ENCODE measurements around the gene CILP.
"Not testable (repeated sequence)": the region's sequence is repeated elsewhere in the genome, so short reads cannot be mapped to it uniquely, and the experiment has no call there.

CILP gene

DNA sequence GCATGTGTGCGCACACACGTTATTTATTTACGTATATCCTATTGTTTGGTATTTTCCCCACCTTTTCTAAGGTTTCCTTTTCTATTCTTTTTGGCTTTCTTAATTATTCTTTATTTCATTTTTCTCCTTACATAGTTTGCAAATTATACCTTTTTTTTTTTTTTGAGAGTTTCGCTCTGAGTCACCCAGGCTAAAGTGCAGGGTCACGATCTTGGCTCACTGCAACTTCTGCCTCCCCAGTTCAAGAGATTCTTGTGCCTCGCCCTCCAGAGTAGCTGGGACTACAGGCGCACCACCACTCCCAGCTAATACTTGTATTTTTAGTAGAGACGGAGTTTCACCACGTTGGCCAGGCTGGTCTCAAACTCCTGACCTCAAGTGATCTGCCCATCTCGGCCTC lies 20.0 kb upstream of the CILP start:
- in situ Hi-C loops (cut with MboI; ENCODE audit: low pct_unique_long_range_greater_than_20kb, low sequenced_read_pairs): no loop called here
- DNase-seq: no peak

DNA sequence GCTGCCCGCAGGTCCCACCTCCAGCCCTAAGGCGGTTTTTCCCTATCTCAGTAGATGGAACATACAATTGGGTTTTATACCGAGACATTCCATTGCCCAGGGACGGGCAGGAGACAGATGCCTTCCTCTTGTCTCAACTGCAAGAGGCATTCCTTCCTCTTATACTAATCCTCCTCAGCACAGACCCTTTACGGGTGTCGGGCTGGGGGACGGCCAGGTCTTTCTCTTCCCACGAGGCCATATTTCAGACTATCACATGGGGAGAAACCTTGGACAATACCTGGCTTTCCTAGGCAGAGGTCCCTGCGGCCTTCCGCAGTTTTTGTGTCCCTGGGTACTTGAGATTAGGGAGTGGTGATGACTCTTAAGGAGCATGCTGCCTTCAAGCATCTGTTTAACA lies 15.6 kb upstream of the CILP start:
- in situ Hi-C loops (cut with MboI; ENCODE audit: low pct_unique_long_range_greater_than_20kb, low sequenced_read_pairs); DNase-seq: not testable (repeated sequence)

DNA sequence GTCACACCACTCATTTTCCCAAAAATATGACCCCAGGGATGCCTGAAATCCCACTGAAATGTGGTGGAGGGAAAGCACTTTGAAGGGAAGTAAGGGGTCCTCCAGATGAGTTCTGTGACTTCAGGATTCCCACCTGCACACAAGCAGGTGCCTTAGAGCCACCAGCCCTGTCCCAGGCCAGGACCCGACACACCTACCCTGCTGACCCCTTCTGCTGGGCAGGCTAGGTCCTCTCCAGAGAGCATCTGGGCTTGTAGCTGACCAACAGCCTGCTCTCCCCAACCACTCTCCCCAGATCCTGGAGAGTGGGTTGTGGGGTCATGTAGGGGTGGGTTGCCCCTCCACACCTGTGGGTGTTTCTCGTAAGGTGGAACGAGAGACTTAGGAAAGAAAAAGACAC lies 14.9 kb upstream of the CILP start:
- no peak for DNase-seq
- in situ Hi-C loops (cut with MboI; ENCODE audit: low pct_unique_long_range_greater_than_20kb, low sequenced_read_pairs): no loop called here

DNA sequence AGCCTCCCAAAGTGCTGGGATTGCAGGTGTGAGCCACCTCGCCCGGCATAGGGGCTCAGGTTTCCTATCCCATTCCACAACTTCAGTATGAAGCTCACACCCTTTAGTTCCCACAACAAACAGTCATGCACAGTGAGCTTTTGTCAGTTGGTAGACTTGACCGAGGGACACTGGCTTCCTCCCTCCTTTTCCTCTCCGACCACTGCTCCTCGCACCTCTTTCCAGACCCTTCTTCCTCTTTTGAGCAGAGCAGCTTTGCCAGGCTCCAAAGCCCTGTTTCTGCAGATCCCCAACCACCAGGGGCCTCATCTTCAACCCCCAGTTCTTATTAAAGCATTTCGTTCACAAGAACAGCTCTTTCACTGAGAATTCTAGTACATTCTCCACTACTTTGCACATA lies 12.7 kb upstream of the CILP start:
- in situ Hi-C loops (cut with MboI; ENCODE audit: low pct_unique_long_range_greater_than_20kb, low sequenced_read_pairs): no loop called here
- DNase-seq: peak; percentile 78

DNA sequence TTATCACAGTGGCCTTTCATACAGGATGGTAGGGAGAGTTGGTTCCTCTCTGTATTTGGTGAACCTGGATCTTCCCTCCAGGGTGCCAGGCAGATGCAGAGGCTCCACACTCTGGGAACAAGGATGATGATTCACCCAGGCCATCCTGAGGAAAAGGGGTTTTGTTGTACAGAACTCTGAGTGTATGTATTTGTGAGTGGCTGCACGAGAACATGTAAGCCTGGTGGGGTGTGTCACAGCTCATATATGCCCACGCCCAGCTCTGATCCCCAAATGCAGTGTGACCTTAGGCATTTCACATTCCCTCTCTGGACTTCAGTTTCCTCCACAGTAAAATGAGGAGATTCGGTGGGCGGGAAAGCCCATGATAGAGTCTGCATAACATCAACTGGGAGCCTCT lies 11.6 kb upstream of the CILP start:
- in situ Hi-C loops (cut with MboI; ENCODE audit: low pct_unique_long_range_greater_than_20kb, low sequenced_read_pairs): no loop called here
- DNase-seq: no peak

DNA sequence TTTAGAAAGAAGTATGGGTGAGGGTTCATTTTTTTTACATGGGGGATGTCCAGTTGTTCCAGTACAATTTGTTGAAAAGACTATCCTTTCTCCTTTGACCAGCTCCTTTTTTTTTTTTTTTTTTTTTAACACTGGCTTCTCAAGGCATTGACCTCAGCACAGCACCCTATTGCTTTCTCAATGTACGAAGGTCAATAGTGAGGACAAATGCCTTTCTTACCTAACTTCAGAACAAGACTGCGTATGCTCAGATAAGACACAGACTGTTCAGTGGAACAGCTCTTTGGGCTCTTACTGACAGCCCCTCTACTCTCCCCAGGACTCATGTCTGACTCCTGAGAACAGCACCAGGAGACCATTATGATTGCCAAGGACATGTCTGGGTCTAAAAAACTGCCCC lies 10.4 kb upstream of the CILP start:
- in situ Hi-C loops (cut with MboI; ENCODE audit: low pct_unique_long_range_greater_than_20kb, low sequenced_read_pairs): no loop called here
- no peak for DNase-seq

DNA sequence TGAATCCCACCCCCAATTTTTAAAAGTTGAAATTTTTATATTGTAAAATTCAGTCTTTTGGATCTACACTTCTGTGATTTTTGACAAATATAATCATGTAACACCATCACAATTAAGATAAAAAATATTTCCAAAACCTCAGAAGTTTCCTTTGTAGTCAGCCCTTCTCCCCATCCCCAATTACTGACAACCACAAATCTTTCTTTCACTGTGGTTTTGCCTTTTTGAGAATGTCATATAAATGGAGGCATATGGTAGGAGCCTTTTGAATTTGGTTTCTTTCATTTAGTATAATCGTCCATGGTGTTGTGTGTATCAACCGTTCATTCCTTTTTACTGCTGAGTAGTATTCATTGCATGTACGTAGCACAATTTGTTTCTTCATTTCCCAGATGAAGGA lies 7.9 kb upstream of the CILP start:
- in situ Hi-C loops (cut with MboI; ENCODE audit: low pct_unique_long_range_greater_than_20kb, low sequenced_read_pairs): no loop called here
- DNase-seq: no peak

DNA sequence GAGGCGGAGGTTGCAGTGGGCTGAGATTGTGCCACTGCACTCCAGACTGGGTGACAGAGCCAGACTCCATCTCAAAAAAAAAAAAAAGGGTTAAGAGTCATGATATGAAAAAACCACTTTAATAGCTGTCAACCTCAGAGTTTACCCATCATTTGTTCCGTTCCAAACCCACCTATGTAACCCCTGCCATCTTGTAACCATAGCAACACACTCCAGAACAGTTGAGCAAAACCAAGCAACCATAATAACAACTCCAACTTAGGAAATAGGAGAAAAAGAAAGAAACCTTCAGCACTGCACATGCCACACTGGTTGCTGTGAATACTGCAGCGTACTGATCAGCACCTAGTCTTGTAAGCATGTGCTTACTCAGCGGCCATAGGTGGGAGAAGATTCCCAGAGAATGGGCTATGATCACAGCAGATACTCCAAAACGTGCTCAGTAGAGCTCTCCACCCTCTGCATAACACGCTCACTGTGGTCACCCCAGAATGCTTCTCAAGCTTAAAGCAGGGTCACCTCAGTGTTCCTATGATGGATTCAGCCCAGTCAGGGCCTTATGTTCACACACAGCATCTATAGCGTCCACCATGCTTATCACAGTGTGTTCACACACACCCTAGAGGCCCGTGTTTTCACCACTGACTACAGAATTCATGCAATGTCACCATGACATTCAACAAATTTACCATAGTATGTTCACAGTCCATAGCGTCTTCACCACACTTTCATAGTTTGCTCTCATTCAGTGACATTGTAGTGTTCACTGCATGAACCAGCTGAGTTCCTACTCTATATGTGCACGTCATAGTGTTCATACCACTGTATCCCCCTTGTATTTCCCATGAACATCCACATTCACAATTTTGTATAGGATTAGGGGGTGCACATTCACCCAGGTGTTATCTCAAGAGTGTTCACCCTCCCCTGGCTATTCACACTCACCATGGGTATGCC lies 6.5 kb upstream of the CILP start:
- in situ Hi-C loops (cut with MboI; ENCODE audit: low pct_unique_long_range_greater_than_20kb, low sequenced_read_pairs): no loop called here

DNA sequence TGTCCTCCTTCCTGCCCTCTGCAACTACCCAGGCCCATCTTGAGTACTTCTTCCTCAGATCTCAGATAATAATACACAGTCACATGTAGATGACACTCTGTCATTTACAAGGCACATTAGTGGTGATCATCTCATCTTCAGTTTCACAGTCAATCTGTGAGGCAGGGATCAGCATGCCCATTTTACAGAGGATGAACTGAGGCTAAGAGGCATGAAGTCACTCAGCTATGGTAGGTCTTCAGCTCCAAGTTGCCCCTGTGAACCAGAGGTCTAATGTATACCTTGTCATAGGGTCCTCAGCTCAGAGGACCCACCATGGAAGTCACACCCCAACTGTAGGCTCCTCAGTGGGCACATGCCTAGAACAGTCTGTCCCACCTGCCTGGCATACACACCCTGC lies 4.2 kb upstream of the CILP start:
- in situ Hi-C loops (cut with MboI; ENCODE audit: low pct_unique_long_range_greater_than_20kb, low sequenced_read_pairs): no loop called here
- DNase-seq: no peak

More for the DNA sequence above, 6.5 kb upstream of the CILP start:
- DNase-seq: no peak

DNA sequence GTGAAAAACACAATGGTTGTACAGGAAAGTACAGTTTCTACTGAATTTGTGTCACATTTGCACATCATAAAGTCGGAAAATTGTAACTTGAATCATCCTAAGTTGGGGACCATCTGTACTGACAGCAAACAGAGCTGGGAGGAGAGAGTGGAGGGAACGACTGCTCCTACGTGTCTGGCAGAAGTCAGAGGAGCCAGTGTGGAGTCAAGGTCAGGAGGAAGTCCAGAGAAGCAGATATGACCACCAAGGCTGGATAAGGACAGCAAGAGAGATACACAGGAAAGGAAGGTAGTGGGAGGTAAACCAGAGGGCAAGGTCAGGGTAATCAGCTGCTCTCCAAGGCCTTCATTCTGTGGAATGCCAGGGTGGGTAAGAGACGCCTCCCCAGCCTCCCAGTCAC lies 2.7 kb upstream of the CILP start:
- in situ Hi-C loops (cut with MboI; ENCODE audit: low pct_unique_long_range_greater_than_20kb, low sequenced_read_pairs): no loop called here
- DNase-seq: no peak

DNA sequence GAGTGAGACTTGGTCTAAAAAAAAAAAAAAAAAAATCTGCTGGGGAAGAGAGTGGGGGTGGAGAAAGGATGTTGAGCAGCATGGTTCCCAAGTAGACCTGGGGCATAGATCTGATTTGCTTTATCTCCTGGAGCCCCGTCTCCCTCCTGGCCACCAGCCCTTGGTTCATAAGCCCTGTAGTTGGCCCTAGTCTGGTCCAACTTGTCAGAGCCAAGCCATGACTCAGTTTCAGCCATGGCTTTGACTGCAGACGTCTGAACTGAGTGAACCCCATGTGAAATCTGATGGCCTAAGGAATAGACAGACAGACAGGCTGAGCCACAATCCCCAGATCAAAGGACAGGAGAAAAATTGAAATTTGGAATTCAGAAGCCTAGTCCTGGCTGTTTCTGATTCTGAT lies 2.0 kb upstream of the CILP start:
- DNase-seq: no peak
- in situ Hi-C loops (cut with MboI; ENCODE audit: low pct_unique_long_range_greater_than_20kb, low sequenced_read_pairs): no loop called here

DNA sequence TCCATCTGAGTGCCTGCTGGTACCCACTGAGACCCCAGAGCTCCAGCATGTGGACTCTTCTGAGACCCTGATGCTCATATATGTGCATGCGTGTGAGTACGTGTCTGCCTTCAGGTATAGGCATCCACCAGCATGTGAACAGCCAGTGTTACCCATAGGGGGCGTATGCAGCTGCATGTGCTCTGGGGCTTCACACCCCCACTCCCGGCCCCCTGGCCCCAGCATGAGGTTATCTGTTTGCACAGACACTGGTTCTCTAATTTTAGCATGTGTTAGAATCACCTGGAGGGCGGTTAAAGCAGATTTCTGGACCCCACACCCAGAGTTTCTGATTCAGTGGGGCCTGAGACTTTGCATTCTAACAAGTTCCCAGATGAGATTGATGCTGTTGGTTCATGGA lies 824 bp upstream of the CILP start:
- in situ Hi-C loops (cut with MboI; ENCODE audit: low pct_unique_long_range_greater_than_20kb, low sequenced_read_pairs): no loop called here
- peak; percentile 77 for DNase-seq

DNA sequence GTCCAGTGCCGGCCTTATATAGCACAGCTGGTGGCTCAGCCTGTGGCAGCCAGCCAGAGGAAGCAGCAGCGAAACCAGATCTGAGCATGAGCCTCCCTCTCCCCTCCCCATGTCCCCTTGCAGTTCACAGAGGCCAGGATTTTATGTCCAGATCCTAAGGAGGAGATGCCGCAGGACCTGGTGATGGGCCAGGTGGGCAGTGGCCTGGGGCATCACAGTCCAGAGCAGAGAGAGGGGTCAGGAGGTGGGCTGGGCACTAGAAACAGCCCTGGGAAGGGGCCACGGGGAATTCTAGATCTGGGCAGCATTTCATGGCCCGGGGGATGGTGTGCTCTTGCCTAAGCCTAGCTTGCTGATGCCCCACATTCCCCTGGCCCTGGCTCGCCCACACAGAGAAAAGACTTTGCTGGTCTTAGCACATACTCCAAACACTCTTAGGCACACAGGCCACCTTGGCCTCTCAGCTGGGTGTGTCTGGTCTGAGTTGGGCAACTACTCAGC lies 259 bp upstream of the CILP start:
- in situ Hi-C loops (cut with MboI; ENCODE audit: low pct_unique_long_range_greater_than_20kb, low sequenced_read_pairs): no loop called here
- DNase-seq: no peak

DNA sequence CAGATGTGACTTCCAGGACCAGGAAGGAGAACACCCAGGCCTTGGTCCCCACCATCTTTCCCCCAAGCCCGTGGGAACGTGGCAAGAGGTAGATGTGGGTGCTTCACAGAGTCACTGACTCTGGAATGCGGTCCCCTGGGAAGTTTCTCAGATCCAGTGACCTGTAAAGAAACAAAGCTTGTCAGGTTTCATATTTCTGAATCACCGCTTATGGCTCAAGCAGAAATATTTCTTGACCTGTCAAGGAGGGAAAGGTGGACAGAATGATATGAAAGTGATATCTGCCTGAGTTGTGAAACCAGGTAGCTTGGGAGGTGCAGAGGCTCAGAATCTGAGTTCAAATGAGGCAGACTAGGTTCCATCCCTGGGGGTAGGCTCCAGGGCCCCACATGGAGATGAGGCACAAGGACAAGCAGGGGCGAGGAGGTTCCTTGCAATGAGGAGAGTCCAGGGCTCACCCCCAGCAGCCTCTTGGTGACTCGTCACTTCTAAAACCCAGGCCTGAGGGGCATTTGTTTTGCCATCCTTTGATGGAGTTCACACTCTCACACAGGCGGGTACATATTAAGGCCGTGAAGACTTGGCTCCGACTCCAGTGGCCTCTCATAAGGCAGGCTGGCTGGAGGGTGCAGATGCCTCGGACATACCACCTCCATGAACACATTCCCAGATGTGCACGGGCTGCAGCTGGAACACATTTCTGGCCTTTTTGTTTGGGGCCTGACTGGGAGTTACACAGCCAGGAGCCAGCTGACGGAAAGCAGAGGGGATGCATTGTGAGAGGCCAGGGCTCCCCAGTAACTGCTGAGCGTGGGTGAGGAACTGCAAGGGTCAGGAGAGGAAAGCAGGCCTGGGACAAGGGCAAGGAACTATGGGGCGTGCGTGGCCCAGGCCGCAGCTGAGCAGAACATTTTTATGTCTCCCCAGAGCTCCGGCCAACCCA lies 1.3 kb downstream of the CILP start:
- in situ Hi-C loops (cut with MboI; ENCODE audit: low pct_unique_long_range_greater_than_20kb, low sequenced_read_pairs): loop anchor here (10.0 kb wide), 1 partner anchor 65 kb away; no protein-coding TSS in a partner anchor
- no peak for DNase-seq

DNA sequence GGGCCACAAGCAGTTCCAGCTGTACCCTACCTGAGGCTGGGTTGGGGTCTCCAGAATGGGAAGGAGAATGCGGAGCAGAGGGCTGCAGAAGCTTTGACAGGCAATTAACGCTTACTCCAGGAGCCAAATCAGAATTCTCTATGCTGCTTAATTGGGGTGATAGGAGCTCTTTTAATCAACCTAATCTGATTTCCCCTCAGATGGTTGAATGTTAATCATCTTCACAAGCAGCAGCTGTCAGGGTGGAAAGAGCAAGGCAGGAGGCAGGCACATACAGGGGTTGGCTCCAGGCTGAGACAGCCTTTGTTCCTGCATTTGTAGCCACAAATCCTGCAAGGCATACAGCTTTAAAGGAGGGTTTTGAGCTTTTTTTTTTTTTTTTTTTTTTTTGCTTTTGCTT lies 2.6 kb downstream of the CILP start:
- in situ Hi-C loops (cut with MboI; ENCODE audit: low pct_unique_long_range_greater_than_20kb, low sequenced_read_pairs): loop anchor here (10.0 kb wide), 1 partner anchor 66 kb away; no protein-coding TSS in a partner anchor

DNA sequence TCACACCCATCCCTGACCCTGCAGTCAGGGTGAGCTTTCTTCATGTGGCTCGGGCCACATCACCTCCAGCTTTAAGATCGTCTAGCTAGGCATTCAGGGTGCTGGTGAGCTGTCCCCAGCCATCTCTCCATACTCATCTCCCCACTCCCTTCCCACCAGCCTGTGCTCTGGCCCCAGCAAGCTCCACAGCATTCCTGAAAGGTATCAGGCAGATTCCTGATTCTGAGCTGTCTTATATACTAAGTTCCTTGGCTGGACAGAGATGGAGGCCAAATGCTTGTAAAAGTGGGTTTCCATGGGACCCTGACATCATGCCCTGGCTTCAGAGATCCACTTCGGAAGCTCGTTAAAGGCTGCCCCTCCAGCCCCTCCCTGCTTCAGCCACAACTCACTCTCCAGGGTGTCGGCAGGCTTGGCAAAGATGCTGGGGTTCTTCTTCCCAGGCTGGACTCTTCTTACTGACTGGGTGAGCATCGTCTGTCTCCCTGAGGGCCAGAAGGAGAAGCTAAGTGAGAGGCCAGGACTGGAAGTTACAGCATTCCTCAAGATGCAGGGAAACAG lies 3.9 kb downstream of the CILP start:
- DNase-seq: no peak
- in situ Hi-C loops (cut with MboI; ENCODE audit: low pct_unique_long_range_greater_than_20kb, low sequenced_read_pairs): loop anchor here (10.0 kb wide), 1 partner anchor 67 kb away; no protein-coding TSS in a partner anchor

More for the DNA sequence above, 2.6 kb downstream of the CILP start:
- DNase-seq: no peak

DNA sequence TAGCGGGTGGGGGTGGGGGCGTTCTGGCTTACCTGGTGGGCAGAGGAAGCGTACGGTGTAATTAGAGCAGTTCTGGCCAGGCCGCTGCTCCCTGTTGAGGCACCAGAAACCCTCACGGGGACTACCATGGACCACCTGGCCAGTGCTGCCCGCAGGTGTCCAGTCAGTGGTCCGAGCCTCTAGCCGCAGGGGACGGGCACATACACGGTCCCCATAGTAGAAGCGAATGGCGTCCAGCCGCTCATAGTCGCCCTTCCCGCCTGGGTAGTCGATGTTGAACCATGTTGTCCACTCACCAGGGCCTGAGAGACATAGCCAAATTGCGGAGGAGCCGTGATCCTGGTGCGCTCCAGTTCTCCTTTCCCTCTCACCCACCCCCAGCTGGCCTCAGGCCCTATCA lies 4.5 kb downstream of the CILP start:
- no peak for DNase-seq
- in situ Hi-C loops (cut with MboI; ENCODE audit: low pct_unique_long_range_greater_than_20kb, low sequenced_read_pairs): loop anchor here (10.0 kb wide), 1 partner anchor 68 kb away; no protein-coding TSS in a partner anchor

DNA sequence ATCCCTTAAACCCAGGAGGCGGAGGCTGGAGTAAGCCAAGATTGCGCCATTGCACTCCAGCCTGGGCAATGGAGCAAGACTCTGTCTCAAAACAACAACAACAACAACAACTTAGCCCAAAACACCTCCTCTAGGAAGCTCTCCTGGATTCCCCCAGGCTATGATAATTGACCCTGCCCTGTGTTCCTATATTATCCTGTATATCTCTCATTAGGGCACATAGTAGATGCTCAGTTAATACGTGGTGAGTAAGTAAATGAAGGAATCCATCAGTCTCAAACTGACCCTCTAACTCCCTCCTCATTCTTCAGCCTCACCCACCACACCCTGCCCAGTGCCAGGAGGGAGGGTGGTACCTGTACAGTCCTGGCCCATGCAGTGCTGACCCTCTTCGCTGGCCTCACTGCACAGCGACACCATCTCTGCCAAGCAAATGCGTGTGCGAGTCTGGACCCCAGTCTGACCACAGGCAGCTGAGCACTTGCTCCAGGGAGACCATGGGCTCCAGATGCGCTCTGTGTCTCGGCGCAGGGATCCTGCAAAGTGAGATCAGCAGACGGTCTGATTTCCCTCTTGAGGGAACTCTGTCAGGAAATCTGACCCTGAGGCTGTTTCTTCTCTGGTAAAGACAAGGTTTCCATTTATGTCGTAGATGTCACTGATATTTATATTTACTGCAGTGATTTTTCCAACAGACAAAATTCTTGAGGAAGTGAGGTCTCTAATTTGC lies 6.2 kb downstream of the CILP start:
- in situ Hi-C loops (cut with MboI; ENCODE audit: low pct_unique_long_range_greater_than_20kb, low sequenced_read_pairs): loop anchor here (10.0 kb wide), 1 partner anchor 70 kb away; no protein-coding TSS in a partner anchor
- DNase-seq: no peak
